HCT116 (cell line): Measurements from ENCODE around the gene TMEM164. TPM values are rescaled to one million over a fixed set of nuclear protein-coding genes. Genes with fewer than 3 reads are reported as not detected.

Experiments
- ATAC-seq: fragments of 200-7000 bp; cut with Tn5 transposase; 2 replicates; pipeline ENCODE4 v1.9.1; 2020; ENCODE audit warnings: mild to moderate bottlenecking, moderate library complexity
- Bru-seq: library from RNA; stranded (reverse); fragments of 400-500 nt; gene quantifications from one replicate; lab custom pipeline; 2021; lab: Mats Ljungman, UMichigan
- BruChase-seq, 2 experiments: library from RNA; stranded (reverse); fragments of 400-500 nt; gene quantifications; one replicate each; lab custom pipeline; 2021; lab: Mats Ljungman, UMichigan
- BruUV-seq: library from RNA; stranded (reverse); fragments of 400-500 nt; replicated peaks from 2 replicates; lab custom pipeline; 2021; lab: Mats Ljungman, UMichigan
- CTCF ChIA-PET: fragments of 300-600 bp; sonication (Branson Sonifier 250); formaldehyde crosslinking; loops from one replicate; lab custom pipeline; 2021; ENCODE audit warnings: antibody characterized with exemption; lab: Charles Lee
- POLR2A ChIA-PET: fragments of 300-600, 350-600 bp; sonication (Branson Sonifier 250); formaldehyde crosslinking; loops from one replicate; lab custom pipeline; 2021; ENCODE audit warnings: antibody characterized with exemption; lab: Charles Lee
- RAD21 ChIA-PET, 2 experiments: fragments of 300-600 bp; sonication (Branson Sonifier 250); formaldehyde crosslinking; loops; one replicate each; lab custom pipeline; 2023; ENCODE audit warnings: low total read pairs in 2 of 2; ENCODE audit not compliant: uncharacterized antibody in 2 of 2, unreplicated experiment in 2 of 2, low non-redundant PET in 1 of 2; lab: Charles Lee
- DNase-seq: peaks from one replicate; pipeline ENCODE4 v3.0.0-alpha.2; 2010; ENCODE audit warnings: low read depth, low spot score
- H2AFZ ChIP-seq: fragments of 200-600 bp; shearing (Covaris generic), sonication (generic); 2 replicates; pipeline ENCODE4 v1.6.1; 2017; ENCODE audit warnings: low read depth, mixed run types, mixed read lengths, antibody characterized with exemption, low read length; ENCODE audit not compliant: poor library complexity, severe bottlenecking
- H3K27ac ChIP-seq: 2 replicates; pipeline ENCODE4 v1.5.1; 2012; ENCODE audit warnings: low read depth, low read length
- H3K27me3 ChIP-seq: fragments of 200-600 bp; sonication (generic); 2 replicates; pipeline ENCODE4 v1.6.1; 2016; ENCODE audit warnings: mixed run types, low read length, mixed read lengths; ENCODE audit not compliant: insufficient read depth
- H3K36me3 ChIP-seq, 2 experiments: fragments of 200-500 bp in 1 of 2; fragments of 200-600 bp in 1 of 2; sonication (Bioruptor generic) in 1 of 2; sonication (generic) in 1 of 2; 2 replicates each; pipeline versions ENCODE4 v1.5.1 to v1.6.1; 2014 to 2016; ENCODE audit warnings: low read length in 2 of 2, inconsistent platforms in 1 of 2, mixed read lengths in 1 of 2, mixed run types in 1 of 2; ENCODE audit not compliant: insufficient read depth in 2 of 2, control insufficient read depth in 1 of 2
- H3K4me1 ChIP-seq, 2 experiments: fragments of 200-600 bp in 1 of 2; sonication (generic) in 1 of 2; 2 replicates each; pipeline versions ENCODE4 v1.5.1 to v1.6.1; 2012 to 2017; ENCODE audit warnings: low read length in 2 of 2, inconsistent platforms in 1 of 2, mild to moderate bottlenecking in 1 of 2, mixed read lengths in 1 of 2, mixed run types in 1 of 2, moderate library complexity in 1 of 2; ENCODE audit not compliant: insufficient read depth in 2 of 2, control insufficient read depth in 1 of 2
- H3K4me2 ChIP-seq: fragments of 200-600 bp; sonication (generic); 2 replicates; pipeline ENCODE4 v1.6.1; 2017; ENCODE audit warnings: mixed run types, low read length, mixed read lengths
- H3K4me3 ChIP-seq, 2 experiments: fragments of 200-600 bp in 1 of 2; sonication (generic) in 1 of 2; replicated peaks in 1 of 2; 2 replicates each; pipeline ENCODE4 v1.5.1; 2011 to 2016; ENCODE audit warnings: low read length in 2 of 2, control low read depth in 1 of 2, low read depth in 1 of 2, mild to moderate bottlenecking in 1 of 2, mixed read lengths in 1 of 2, mixed run types in 1 of 2
- H3K79me2 ChIP-seq: fragments of 200-600 bp; sonication (generic); 2 replicates; pipeline ENCODE4 v1.6.1; 2017; ENCODE audit warnings: mild to moderate bottlenecking, mixed run types, low read length, moderate library complexity, mixed read lengths; ENCODE audit not compliant: insufficient read depth
- H3K9ac ChIP-seq: fragments of 200-600 bp; sonication (generic); 2 replicates; pipeline ENCODE4 v1.6.1; 2016; ENCODE audit warnings: low read length, mixed read lengths
- H3K9me2 ChIP-seq: fragments of 200-600 bp; sonication (generic), shearing (Covaris generic); 2 replicates; pipeline ENCODE4 v1.6.1; 2017; ENCODE audit warnings: mixed run types, mild to moderate bottlenecking, moderate library complexity; ENCODE audit not compliant: insufficient read depth
- H3K9me3 ChIP-seq, 2 experiments: fragments of 200-500 bp in 1 of 2; fragments of 200-600 bp in 1 of 2; sonication (Bioruptor generic) in 1 of 2; sonication (generic) in 1 of 2; 2 replicates each; pipeline ENCODE4 v1.6.1; 2014 to 2017; ENCODE audit warnings: low read length in 2 of 2, mixed read lengths in 2 of 2, inconsistent platforms in 1 of 2, low read depth in 1 of 2, mild to moderate bottlenecking in 1 of 2, mixed run types in 1 of 2, moderate library complexity in 1 of 2; ENCODE audit not compliant: control insufficient read depth in 1 of 2, insufficient read depth in 1 of 2
- H4K20me1 ChIP-seq: fragments of 200-600 bp; sonication (generic), shearing (Covaris generic); 2 replicates; pipeline ENCODE4 v1.6.1; 2017; ENCODE audit warnings: mixed run types, mild to moderate bottlenecking, moderate library complexity; ENCODE audit not compliant: insufficient read depth
- ATF3 ChIP-seq: IDR thresholded peaks from 2 replicates; pipeline ENCODE4 v1.6.1; 2012
- CTCF ChIP-seq, 3 experiments: fragments of 200-600 bp in 1 of 3; sonication (generic) in 1 of 3; IDR thresholded peaks in 2 of 3; conservative IDR thresholded peaks in 1 of 3; 2 replicates each; pipeline ENCODE4 v1.5.1; 2012 to 2017; ENCODE audit warnings: low read depth in 2 of 3, low read length in 2 of 3, antibody characterized with exemption in 1 of 3, borderline replicate concordance in 1 of 3, control low read depth in 1 of 3, mild to moderate bottlenecking in 1 of 3, mixed read lengths in 1 of 3, mixed run types in 1 of 3, moderate library complexity in 1 of 3; ENCODE audit not compliant: insufficient read depth in 1 of 3
- EGR1 ChIP-seq: IDR thresholded peaks from 2 replicates; pipeline ENCODE4 v1.6.1; 2012; ENCODE audit warnings: low read depth
- ELF1 ChIP-seq: IDR thresholded peaks from 2 replicates; pipeline ENCODE4 v1.6.1; 2012; ENCODE audit warnings: low read depth, borderline replicate concordance
- FOSL1 ChIP-seq: IDR thresholded peaks from 2 replicates; pipeline ENCODE4 v1.6.1; 2012; ENCODE audit warnings: low read depth
- JUND ChIP-seq: IDR thresholded peaks from 2 replicates; pipeline ENCODE4 v1.6.1; 2012
- MAX ChIP-seq: IDR thresholded peaks from 2 replicates; pipeline ENCODE4 v1.6.1; 2012
- POLR2AphosphoS5 ChIP-seq: IDR thresholded peaks from 2 replicates; pipeline ENCODE4 v1.6.1; 2011; ENCODE audit warnings: mild to moderate bottlenecking, low read depth, low read length, moderate library complexity
- SRF ChIP-seq: IDR thresholded peaks from 2 replicates; pipeline ENCODE4 v1.6.1; 2012; ENCODE audit warnings: low read depth
- intact Hi-C: fragments of 100-400 bp; cut with micrococcal nuclease; formaldehyde crosslinking; loops from 2 replicates; pipeline ENCODE4 v1.10.0; 2022
- long read RNA-seq: library from polyadenylated mRNA; unstranded; transcript quantifications from one replicate; pipeline ENCODE4 v2.0.0, GENCODE V29; 2021; ENCODE audit not compliant: unreplicated experiment
- polyA plus RNA-seq: library from polyadenylated mRNA; unstranded; fragments of >200 nt; gene quantifications from 2 replicates; pipeline ENCODE4 v1.2.1, GENCODE V29; 2012; ENCODE audit warnings: missing spikeins
- total RNA-seq: library from RNA; stranded (reverse); gene quantifications from one replicate; pipeline ENCODE4 v1.2.1, GENCODE V29; 2021; ENCODE audit not compliant: unreplicated experiment

TMEM164 gene
- total RNA-seq (18.7 TPM), Bru-seq, nascent RNA (percentile 63 among the genes with signal in this experiment), BruChase-seq, experiment 1, labeled RNA remaining after a 6-hour chase (percentile 57 among the genes with signal in this experiment), BruChase-seq, experiment 2, labeled RNA remaining after a 2-hour chase (percentile 59 among the genes with signal in this experiment)
- polyA plus RNA-seq = 12.0 and 15.6 TPM in 2 replicates
- long read RNA-seq, full-length matches to known transcripts = 1 of 14 reads
- long read RNA-seq, partial matches to known transcripts = 0 of 14 reads
- long read RNA-seq, other reads (novel, unspliced or antisense) = 13 of 14 reads

GRCh38 chrX:110002300-110003166 lies at the start of gene TMEM164:
TSS of gene TMEM164 (plus strand) at chrX:110003114. CDS start at chrX:110003775, 661 bp downstream.
- RAD21 ChIA-PET = no interaction called here
- intact Hi-C loops = no loop called here
- peak; percentile 90 for ATAC-seq

GRCh38 chrX:109954333-109954732 lies 48.6 kb upstream of the TMEM164 start:
- Histone ChIP-seq H3K4me1 (peaks cover 0 to 8% of the 10 kb centered on the region in 2 experiments; a peak in 2 of 4 replicates), H3K4me2 (no peak overlapping the region), H3K79me2 (no peaks in the 10 kb centered on the region), H3K9me2 (no peaks in the 10 kb centered on the region), H3K4me3 (no peak overlapping the region), H3K27me3 (no peaks in the 10 kb centered on the region), H3K36me3 (no peaks in the 10 kb centered on the region), H3K9ac (no peak overlapping the region), H3K9me3 (no peaks in the 10 kb centered on the region), H4K20me1 (no peaks in the 10 kb centered on the region), H3K27ac (no peak overlapping the region), H2AFZ (no peak overlapping the region)
- CTCF ChIA-PET = no interaction called here
- BruUV-seq = no TSS peak
- POLR2A ChIA-PET = no interaction called here
- no peak for ATAC-seq
- no peak for DNase-seq
- RAD21 ChIA-PET = no interaction called here
- intact Hi-C loops = no loop called here
- TF ChIP-seq SRF = no peak
- no peak for TF ChIP-seq ELF1
- TF ChIP-seq FOSL1 = no peak
- no peak for TF ChIP-seq JUND
- TF ChIP-seq EGR1 = no peak
- no peak for TF ChIP-seq CTCF (IDR thresholded peaks at IDR 0.05 in 2 of 3, conservative IDR thresholded peaks at IDR 0.05 in 1 of 3; ENCODE audit: borderline replicate concordance in 1 of 3, insufficient read depth in 1 of 3, low read depth in 2 of 3, low read length in 2 of 3)

More at GRCh38 chrX:110002300-110003166, at the start of gene TMEM164:
- Histone ChIP-seq H3K4me2 (peak within 1 kb of the TSS; percentile 80), H2AFZ (no peak within 1 kb of the TSS), H3K27ac (peak within 1 kb of the TSS; percentile 71), H3K9me2 (no peaks in the 10 kb centered on the region), H3K4me3 (peak within 1 kb of the TSS; percentile 61 to 62), H3K36me3 (no peaks in the 10 kb centered on the region), H4K20me1 (no peaks in the 10 kb centered on the region), H3K9me3 (no peaks in the 10 kb centered on the region), H3K79me2 (no peaks in the 10 kb centered on the region; the same call in 1 of the 2 replicates), H3K27me3 (no peaks in the 10 kb centered on the region), H3K9ac (peak within 1 kb of the TSS; percentile 69), H3K4me1 (peaks cover 3 to 23% of the 10 kb centered on the region in 2 experiments; a peak in 2 of 4 replicates)
- DNase-seq = peak; percentile 56
- POLR2A ChIA-PET = interaction anchor here (1.1 kb wide), 1 partner anchor 25 kb away, joined by 7 read pairs; no protein-coding TSS in a partner anchor
- CTCF ChIA-PET = no interaction called here
- peak; percentile 58 for TF ChIP-seq POLR2AphosphoS5
- TF ChIP-seq MAX = peak; percentile 81
- no peak for TF ChIP-seq ATF3
- BruUV-seq = no TSS peak
